ENCODE data around the gene SUN2. TPM values are rescaled to one million over a fixed set of nuclear protein-coding genes. Genes with fewer than 3 reads are reported as not detected.
"Not testable (repeated sequence)": the region's sequence is repeated elsewhere in the genome, so short reads cannot be mapped to it uniquely, and the experiment has no call there.

SUN2 gene, protein sequence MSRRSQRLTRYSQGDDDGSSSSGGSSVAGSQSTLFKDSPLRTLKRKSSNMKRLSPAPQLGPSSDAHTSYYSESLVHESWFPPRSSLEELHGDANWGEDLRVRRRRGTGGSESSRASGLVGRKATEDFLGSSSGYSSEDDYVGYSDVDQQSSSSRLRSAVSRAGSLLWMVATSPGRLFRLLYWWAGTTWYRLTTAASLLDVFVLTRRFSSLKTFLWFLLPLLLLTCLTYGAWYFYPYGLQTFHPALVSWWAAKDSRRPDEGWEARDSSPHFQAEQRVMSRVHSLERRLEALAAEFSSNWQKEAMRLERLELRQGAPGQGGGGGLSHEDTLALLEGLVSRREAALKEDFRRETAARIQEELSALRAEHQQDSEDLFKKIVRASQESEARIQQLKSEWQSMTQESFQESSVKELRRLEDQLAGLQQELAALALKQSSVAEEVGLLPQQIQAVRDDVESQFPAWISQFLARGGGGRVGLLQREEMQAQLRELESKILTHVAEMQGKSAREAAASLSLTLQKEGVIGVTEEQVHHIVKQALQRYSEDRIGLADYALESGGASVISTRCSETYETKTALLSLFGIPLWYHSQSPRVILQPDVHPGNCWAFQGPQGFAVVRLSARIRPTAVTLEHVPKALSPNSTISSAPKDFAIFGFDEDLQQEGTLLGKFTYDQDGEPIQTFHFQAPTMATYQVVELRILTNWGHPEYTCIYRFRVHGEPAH
- total RNA-seq, result 100 to 1,000 TPM; 509 to 977 (median 558) TPM
- polyA plus RNA-seq, result 100 to 1,000 TPM; 397 to 696 TPM
- 995 reads per million, percentile 99 among the genes with 10 or more reads in this experiment for total RNA-seq

DNA sequence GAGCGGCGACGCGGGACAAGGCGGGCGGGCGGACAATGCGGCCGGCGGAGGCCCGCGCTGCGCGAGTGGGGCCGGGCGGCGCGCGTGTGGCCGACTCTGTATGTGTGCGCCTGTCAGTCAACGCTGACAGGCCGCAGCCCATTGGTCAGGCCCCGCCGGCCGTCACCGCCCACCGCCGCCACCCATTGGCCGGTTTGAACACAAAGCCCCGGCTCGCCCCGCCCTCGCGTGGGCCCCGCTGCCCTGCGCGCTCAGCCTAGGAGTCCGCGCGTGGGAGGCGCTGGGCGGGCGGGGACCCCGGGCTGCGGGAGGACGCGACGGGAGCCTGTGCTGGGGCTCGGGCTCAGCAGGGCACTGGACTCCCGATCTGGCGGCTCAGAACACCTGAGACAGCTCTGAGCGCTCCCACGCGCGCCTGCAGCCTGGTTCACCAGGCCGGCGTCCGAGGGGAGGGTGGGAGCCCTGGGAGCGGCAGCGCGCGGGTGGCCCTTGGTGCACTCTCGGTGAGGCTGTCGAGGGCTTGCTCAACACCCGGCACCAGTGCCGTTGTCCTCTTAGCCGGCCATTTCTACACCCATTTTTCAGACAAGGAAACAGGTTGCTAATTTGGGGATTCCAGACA lies at the start of gene SUN2:
Gene SUN2, minus strand, starts transcription at position 88 of the 622 bp plus-strand sequence. CDS start 3,370 bp downstream, outside the sequence.
- Mint-ChIP-seq H3K4me3 (peak within 1 kb of the TSS; percentile 95 to 99 (median 96)), H3K4me1 (peaks cover 42 to 67% (median 62%) of the 10 kb centered on the region in 7 donors), H3K9me3 (no peaks in the 10 kb centered on the region), H3K36me3 (peaks cover 8 to 44% (median 29%) of the 10 kb centered on the region in 5 donors), H3K27me3 (no peaks in the 10 kb centered on the region), H3K27ac (peak within 1 kb of the TSS; percentile 89 to 100 (median 99))
- POLR2A ChIA-PET, result interaction anchor here (0.6 to 33.7 kb wide), 9 partner anchors 11 to 124 kb away, joined by 3 to 1007 read pairs (median 10); partner anchors contain the start of genes GTPBP1 and NPTXR
- DNase-seq (peak; percentile 89 to 98 (median 92)), ATAC-seq (peak; percentile 85)
- intact Hi-C loops (cut with micrococcal nuclease), result loop anchor here (1.0 to 10.0 kb wide), 10 partner anchors 38 to 561 kb away; partner anchors contain the start of genes DNAL4 (in 2 of the 2), RPL3 (in 2 of the 2), CBX6 (in 1 of the 2) and CBY1 (in 1 of the 2)
- Histone ChIP-seq H3K4me1 (ENCODE audit: control insufficient read depth in 2 of 2, insufficient read depth in 2 of 2, low read length in 2 of 2) (peaks cover 48 to 54% of the 10 kb centered on the region in 2 donors), H3K36me3 (ENCODE audit: control insufficient read depth in 2 of 3, insufficient read depth in 3 of 3, low read length in 3 of 3) (peaks cover 3 to 19% (median 5%) of the 10 kb centered on the region in 3 experiments), H3K9me3 (ENCODE audit: control insufficient read depth in 2 of 3, low read length in 3 of 3) (no peaks in the 10 kb centered on the region), H3K27me3 (ENCODE audit: control insufficient read depth in 2 of 2, insufficient read depth in 2 of 2, low read length in 2 of 2) (no peaks in the 10 kb centered on the region), H3K27ac (ENCODE audit: low read depth, low read length) (peak within 1 kb of the TSS; percentile 81), H3K4me3 (ENCODE audit: low read length) (peak within 1 kb of the TSS; percentile 95)
- CTCF ChIA-PET, result interaction anchor here (0.7 to 1.2 kb wide), 3 partner anchors 12 to 23 kb away, joined by 3 read pairs; no protein-coding TSS in a partner anchor

DNA sequence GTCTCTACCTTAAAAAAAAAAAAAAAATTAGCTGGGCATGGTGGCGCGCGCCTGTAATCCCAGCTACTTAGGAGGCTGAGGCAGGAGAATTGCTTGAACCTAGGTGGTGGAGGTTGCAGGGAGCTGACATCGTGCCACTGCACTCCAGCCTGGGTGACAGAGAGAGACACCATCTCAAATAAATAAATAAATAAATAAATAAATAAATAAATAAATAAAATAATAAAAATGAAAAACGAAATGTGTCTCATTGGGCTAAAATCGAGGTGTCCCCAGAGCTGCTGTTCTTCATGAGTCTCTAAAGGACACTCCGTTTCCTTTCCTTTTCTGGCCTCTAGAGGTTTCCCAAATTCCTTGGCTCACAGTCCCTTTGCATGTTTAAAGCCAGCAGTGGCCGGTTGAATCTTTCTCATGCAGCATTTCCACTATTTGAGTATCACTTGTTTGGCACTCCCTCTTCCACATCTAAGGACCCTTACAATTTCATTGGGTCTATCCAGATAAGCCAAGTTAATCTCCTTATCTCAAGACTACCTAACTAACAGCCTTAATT lies 49.3 kb upstream of the SUN2 start:
- intact Hi-C loops (cut with micrococcal nuclease); POLR2A ChIA-PET; H3K9me3 ChIP-seq (ENCODE audit: control insufficient read depth in 2 of 3, low read length in 3 of 3); H3K4me3 Mint-ChIP-seq; H3K27ac ChIP-seq (ENCODE audit: low read depth, low read length); CTCF ChIA-PET; H3K4me1 ChIP-seq (ENCODE audit: control insufficient read depth in 2 of 2, insufficient read depth in 2 of 2, low read length in 2 of 2); H3K9me3 Mint-ChIP-seq; ATAC-seq; H3K36me3 Mint-ChIP-seq; H3K27me3 ChIP-seq (ENCODE audit: control insufficient read depth in 2 of 2, insufficient read depth in 2 of 2, low read length in 2 of 2); H3K4me3 ChIP-seq (ENCODE audit: low read length); DNase-seq; H3K36me3 ChIP-seq (ENCODE audit: control insufficient read depth in 2 of 3, insufficient read depth in 3 of 3, low read length in 3 of 3): not testable (repeated sequence)
- Mint-ChIP-seq H3K4me1 (peaks cover 0 to 14% (median 6%) of the 10 kb centered on the region in 7 donors), H3K27ac (peak overlapping the region in 2 of 9 donors; percentile 3 to 49), H3K27me3 (peaks cover 0 to 36% (median 15%) of the 10 kb centered on the region in 5 donors)

DNA sequence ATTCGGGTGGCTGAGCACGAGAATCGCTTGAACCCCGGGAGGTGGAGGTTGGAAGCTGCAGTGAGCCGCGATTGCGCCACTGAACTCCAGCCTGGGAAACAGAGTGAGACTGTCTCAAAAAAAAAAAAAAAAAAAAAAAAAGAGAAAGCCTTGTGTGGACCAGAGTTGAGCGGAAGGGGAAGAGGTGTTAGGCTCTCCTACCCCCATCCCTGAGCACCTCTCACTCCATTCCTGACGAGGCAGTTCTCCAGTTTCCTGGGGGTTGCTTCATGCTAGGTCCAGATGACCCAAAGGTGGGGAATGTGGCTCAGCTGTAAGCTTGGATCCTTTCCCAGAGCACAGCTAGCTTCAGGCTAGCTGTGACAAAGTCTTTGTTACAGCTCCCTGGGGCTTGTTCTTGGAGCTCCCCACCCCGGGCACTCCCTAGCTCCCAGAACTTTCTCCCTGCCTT lies 46.9 kb upstream of the SUN2 start:
- no peak for DNase-seq
- H3K27me3 Mint-ChIP-seq, result peaks cover 0 to 37% (median 9%) of the 10 kb centered on the region in 5 donors
- POLR2A ChIA-PET, result no interaction called here
- H3K4me3 Mint-ChIP-seq, result no peak overlapping the region
- peaks cover 0 to 9% (median 0%) of the 10 kb centered on the region in 5 donors for H3K36me3 Mint-ChIP-seq
- Histone ChIP-seq H3K4me1 (ENCODE audit: control insufficient read depth in 2 of 2, insufficient read depth in 2 of 2, low read length in 2 of 2) (peaks cover 0 to 16% of the 10 kb centered on the region in 2 donors), H3K27ac (ENCODE audit: low read depth, low read length) (no peak overlapping the region), H3K9me3 (ENCODE audit: control insufficient read depth in 2 of 3, low read length in 3 of 3) (peaks cover 0 to 8% (median 6%) of the 10 kb centered on the region in 3 experiments), H3K4me3 (ENCODE audit: low read length) (no peak overlapping the region), H3K27me3 (ENCODE audit: control insufficient read depth in 2 of 2, insufficient read depth in 2 of 2, low read length in 2 of 2) (no peaks in the 10 kb centered on the region), H3K36me3 (ENCODE audit: control insufficient read depth in 2 of 3, insufficient read depth in 3 of 3, low read length in 3 of 3) (no peaks in the 10 kb centered on the region)
- peaks cover 9 to 29% (median 20%) of the 10 kb centered on the region in 7 donors for H3K4me1 Mint-ChIP-seq
- H3K27ac Mint-ChIP-seq, result no peak overlapping the region
- CTCF ChIA-PET, result no interaction called here
- intact Hi-C loops (cut with micrococcal nuclease), result no loop called here
- peaks cover 0 to 11% (median 3%) of the 10 kb centered on the region in 11 donors for H3K9me3 Mint-ChIP-seq
- ATAC-seq, result no peak

DNA sequence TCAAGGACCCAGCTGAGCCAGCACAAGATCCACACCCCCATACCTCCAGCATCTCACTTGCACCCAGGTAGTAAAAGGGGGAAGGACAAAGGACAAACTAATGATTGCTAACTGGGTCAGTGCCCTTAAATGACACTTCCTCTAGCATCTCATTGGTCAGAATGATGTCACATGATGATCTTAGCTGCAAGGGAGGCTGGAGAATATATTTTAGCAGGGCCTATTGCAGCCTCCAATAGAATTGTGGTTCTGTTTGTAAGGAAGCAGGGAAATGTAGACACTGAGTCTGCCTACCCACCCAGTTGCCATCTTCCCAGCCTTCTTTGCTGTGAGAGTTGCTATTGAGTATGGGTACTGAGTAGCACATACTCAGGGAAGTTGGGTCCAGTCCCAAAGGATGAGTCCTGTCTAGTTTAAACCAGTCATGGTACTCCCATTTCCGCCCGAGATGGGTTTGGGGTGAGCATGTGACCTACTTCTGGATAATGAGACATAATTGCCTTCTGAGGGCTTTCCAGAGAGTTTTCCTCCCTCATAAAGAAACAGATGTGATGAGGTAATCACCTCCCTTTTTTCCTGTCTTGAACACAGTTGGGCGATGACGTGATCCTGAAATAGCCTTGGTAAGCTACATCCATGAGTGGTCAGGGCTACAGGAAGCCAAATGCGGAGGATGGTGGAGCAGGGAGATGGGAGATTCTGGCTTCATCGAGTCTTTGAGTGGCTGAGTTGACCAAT lies 43.6 kb upstream of the SUN2 start:
- Mint-ChIP-seq H3K4me1 (peaks cover 15 to 46% (median 30%) of the 10 kb centered on the region in 7 donors), H3K9me3 (peaks cover 0 to 11% (median 2%) of the 10 kb centered on the region in 11 donors), H3K27ac (peak overlapping the region in 1 of 9 donors; percentile 80), H3K27me3 (peaks cover 0 to 50% (median 9%) of the 10 kb centered on the region in 5 donors), H3K4me3 (peak overlapping the region in 1 of 10 donors; percentile 63), H3K36me3 (peaks cover 0 to 9% (median 0%) of the 10 kb centered on the region in 5 donors)
- no peaks in the 10 kb centered on the region for H3K27me3 ChIP-seq (ENCODE audit: control insufficient read depth in 2 of 2, insufficient read depth in 2 of 2, low read length in 2 of 2)
- H3K4me3 ChIP-seq (ENCODE audit: low read length), result no peak overlapping the region
- ChIA-PET POLR2A (interaction anchor here (0.8 to 1.6 kb wide), 4 partner anchors 31 to 343 kb away, joined by 3 to 7 read pairs (median 4); no protein-coding TSS in a partner anchor), CTCF (interaction anchor here (1.3 to 1.7 kb wide), 2 partner anchors 42 to 74 kb away, joined by 4 to 5 read pairs; no protein-coding TSS in a partner anchor)
- H3K4me1 ChIP-seq (ENCODE audit: control insufficient read depth in 2 of 2, insufficient read depth in 2 of 2, low read length in 2 of 2), result peaks cover 3 to 19% of the 10 kb centered on the region in 2 donors
- H3K9me3 ChIP-seq (ENCODE audit: control insufficient read depth in 2 of 3, low read length in 3 of 3), result peaks cover 0 to 8% (median 6%) of the 10 kb centered on the region in 3 experiments
- H3K36me3 ChIP-seq (ENCODE audit: control insufficient read depth in 2 of 3, insufficient read depth in 3 of 3, low read length in 3 of 3), result no peaks in the 10 kb centered on the region
- no peak for ATAC-seq
- no peak overlapping the region for H3K27ac ChIP-seq (ENCODE audit: low read depth, low read length)
- intact Hi-C loops (cut with micrococcal nuclease), result no loop called here
- DNase-seq, result no peak

DNA sequence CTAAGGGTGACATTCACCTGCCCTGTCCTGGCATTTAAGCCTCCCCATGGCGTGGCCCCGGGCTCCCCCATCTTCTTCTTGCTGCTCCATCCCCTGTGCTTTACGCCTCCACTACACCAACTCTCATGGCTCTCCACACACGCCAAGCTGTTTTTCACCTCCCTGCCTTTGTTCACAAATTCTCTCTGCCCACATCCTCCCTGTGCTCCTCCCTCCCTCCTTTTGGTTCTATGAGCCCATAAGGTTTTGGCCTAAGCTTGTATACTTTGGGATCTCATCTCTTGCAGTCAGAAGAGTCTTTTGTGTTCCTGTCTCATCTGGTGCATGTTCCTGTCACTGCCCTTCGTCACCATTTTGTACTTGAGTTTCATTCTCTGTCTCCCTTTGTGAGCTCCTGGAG lies 42.7 kb upstream of the SUN2 start:
- Histone ChIP-seq H3K4me3 (ENCODE audit: low read length) (no peak overlapping the region), H3K27ac (ENCODE audit: low read depth, low read length) (peak overlapping the region; percentile 15), H3K27me3 (ENCODE audit: control insufficient read depth in 2 of 2, insufficient read depth in 2 of 2, low read length in 2 of 2) (no peaks in the 10 kb centered on the region), H3K4me1 (ENCODE audit: control insufficient read depth in 2 of 2, insufficient read depth in 2 of 2, low read length in 2 of 2) (peaks cover 9 to 23% of the 10 kb centered on the region in 2 donors), H3K9me3 (ENCODE audit: control insufficient read depth in 2 of 3, low read length in 3 of 3) (peaks cover 0 to 8% (median 6%) of the 10 kb centered on the region in 3 experiments), H3K36me3 (ENCODE audit: control insufficient read depth in 2 of 3, insufficient read depth in 3 of 3, low read length in 3 of 3) (no peaks in the 10 kb centered on the region)
- ATAC-seq, result no peak
- Mint-ChIP-seq H3K36me3 (peaks cover 0 to 9% (median 0%) of the 10 kb centered on the region in 5 donors), H3K4me3 (peak overlapping the region in 9 of 10 donors; percentile 14 to 81 (median 53)), H3K27me3 (peaks cover 0 to 43% (median 5%) of the 10 kb centered on the region in 5 donors), H3K4me1 (peaks cover 19 to 44% (median 32%) of the 10 kb centered on the region in 7 donors), H3K9me3 (peaks cover 0 to 11% (median 2%) of the 10 kb centered on the region in 11 donors), H3K27ac (peak overlapping the region; percentile 31 to 80 (median 70))
- intact Hi-C loops (cut with micrococcal nuclease), result loop anchor here in 1 of 2 donors (1.0 kb wide), 1 partner anchor 45 kb away; no protein-coding TSS in a partner anchor
- peak in 6 of 9 donors; percentile 21 to 54 (median 43) for DNase-seq
- CTCF ChIA-PET, result interaction anchor here (0.5 to 1.7 kb wide), 3 partner anchors 13 to 46 kb away, joined by 3 to 4 read pairs (median 4); partner anchors contain the start of gene NPTXR
- POLR2A ChIA-PET, result interaction anchor here (0.8 to 1.6 kb wide), 5 partner anchors 30 to 344 kb away, joined by 3 to 7 read pairs (median 4); partner anchors contain the start of gene GTPBP1
